Dendritic cell treated with granulocyte-macrophage colony-stimulating factor and Interleukin-4, amounts not matched to agents 40 ng/mL and 50 ng/mL, for 4 days (primary cell): Measurements from ENCODE around the gene AUTS2.

Experiments used
- H3K27ac Mint-ChIP-seq: one replicate; pipeline ENCODE4 v1.8.0; 2022; ENCODE audit warnings: mild to moderate bottlenecking, mixed read lengths
- H3K27me3 Mint-ChIP-seq: one replicate; pipeline ENCODE4 v1.8.0; 2022; ENCODE audit warnings: mild to moderate bottlenecking, mixed read lengths
- H3K36me3 Mint-ChIP-seq: one replicate; pipeline ENCODE4 v1.8.0; 2022; ENCODE audit warnings: low read depth, mixed read lengths
- H3K4me1 Mint-ChIP-seq: one replicate; pipeline ENCODE4 v1.8.0; 2022; ENCODE audit warnings: low read depth, mixed read lengths
- H3K4me3 Mint-ChIP-seq: one replicate; pipeline ENCODE4 v1.8.0; 2022; ENCODE audit warnings: mild to moderate bottlenecking, moderate library complexity, mixed read lengths
- H3K9me3 Mint-ChIP-seq: one replicate; pipeline ENCODE4 v1.8.0; 2022; ENCODE audit warnings: mixed read lengths
- intact Hi-C: fragments of 100-400 bp; cut with micrococcal nuclease; formaldehyde crosslinking; loops from one replicate; pipeline ENCODE4 v1.15.0; 2022

Gene AUTS2

GRCh38 chr7:70415179-70415972 lies 817.1 kb downstream of the AUTS2 start:
- Mint-ChIP-seq H3K27me3 (no peaks in the 10 kb centered on the region), H3K4me3 (no peak overlapping the region), H3K27ac (no peak overlapping the region), H3K9me3 (no peaks in the 10 kb centered on the region), H3K4me1 (no peaks in the 10 kb centered on the region), H3K36me3 (no peaks in the 10 kb centered on the region)
- intact Hi-C loops, result no loop called here

- Mint-ChIP-seq H3K36me3 (no peaks in the 10 kb centered on the region), H3K4me3 (no peak overlapping the region), H3K27ac (no peak overlapping the region), H3K4me1 (no peaks in the 10 kb centered on the region), H3K27me3 (no peaks in the 10 kb centered on the region), H3K9me3 (no peaks in the 10 kb centered on the region)
- intact Hi-C loops, result no loop called here
Observed at GRCh38 chr7:70416347-70416985, 818.2 kb downstream of the AUTS2 start.

GRCh38 chr7:70416986-70417655 lies 818.8 kb downstream of the AUTS2 start:
- Mint-ChIP-seq H3K36me3 (no peaks in the 10 kb centered on the region), H3K27me3 (no peaks in the 10 kb centered on the region), H3K4me1 (no peaks in the 10 kb centered on the region), H3K27ac (no peak overlapping the region), H3K4me3 (no peak overlapping the region), H3K9me3 (no peaks in the 10 kb centered on the region)
- intact Hi-C loops, result no loop called here

GRCh38 chr7:70419526-70420380 lies 821.5 kb downstream of the AUTS2 start:
- no peak overlapping the region for H3K27ac Mint-ChIP-seq
- H3K9me3 Mint-ChIP-seq, result no peaks in the 10 kb centered on the region
- H3K4me1 Mint-ChIP-seq, result no peaks in the 10 kb centered on the region
- intact Hi-C loops, result no loop called here
- no peak overlapping the region for H3K4me3 Mint-ChIP-seq
- no peaks in the 10 kb centered on the region for H3K36me3 Mint-ChIP-seq
- no peaks in the 10 kb centered on the region for H3K27me3 Mint-ChIP-seq

- intact Hi-C loops, result no loop called here
- Mint-ChIP-seq H3K27ac (no peak overlapping the region), H3K9me3 (no peaks in the 10 kb centered on the region), H3K4me3 (no peak overlapping the region), H3K36me3 (no peaks in the 10 kb centered on the region), H3K27me3 (no peaks in the 10 kb centered on the region), H3K4me1 (no peaks in the 10 kb centered on the region)
Observed at GRCh38 chr7:70420381-70420662, 822.0 kb downstream of the AUTS2 start.

GRCh38 chr7:70421319-70421718 lies 823.0 kb downstream of the AUTS2 start:
- no peaks in the 10 kb centered on the region for H3K4me1 Mint-ChIP-seq

DNA sequence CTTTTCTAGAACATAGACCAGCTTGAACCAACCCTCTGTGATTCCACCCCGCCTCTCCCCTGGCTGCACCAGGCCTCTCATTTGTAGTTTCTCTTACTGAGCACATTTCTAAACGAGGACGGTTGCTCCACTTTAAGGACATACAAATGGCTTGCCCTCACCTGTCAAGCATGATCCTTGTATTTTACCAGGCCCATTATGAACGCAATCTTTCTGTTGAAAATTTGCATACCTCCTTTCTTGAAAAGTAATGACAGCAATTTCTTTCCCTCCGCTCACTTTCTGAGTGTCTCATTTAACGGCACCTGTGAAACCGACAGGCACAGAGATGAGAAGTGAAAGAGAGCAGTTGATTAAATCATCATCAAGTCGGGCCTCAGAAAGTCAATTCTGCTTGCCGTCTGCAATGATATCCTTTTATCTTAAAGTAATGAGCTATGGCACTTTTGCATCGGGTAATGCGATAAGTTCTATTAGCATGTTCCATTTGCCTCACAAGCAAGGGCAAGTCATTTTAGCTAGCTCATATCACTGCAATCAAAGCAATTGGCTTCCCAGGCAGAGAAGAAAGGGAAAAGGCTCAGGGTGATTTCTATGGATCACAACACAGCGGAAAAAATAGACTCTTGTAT lies 828.1 kb downstream of the AUTS2 start:
- Mint-ChIP-seq H3K9me3 (peaks cover 2% of the 10 kb centered on the region), H3K36me3 (no peaks in the 10 kb centered on the region), H3K27me3 (no peaks in the 10 kb centered on the region), H3K4me3 (no peak overlapping the region), H3K27ac (no peak overlapping the region), H3K4me1 (no peaks in the 10 kb centered on the region)
- intact Hi-C loops, result no loop called here

More at GRCh38 chr7:70421319-70421718, 823.0 kb downstream of the AUTS2 start:
- Mint-ChIP-seq H3K27ac (no peak overlapping the region), H3K9me3 (no peaks in the 10 kb centered on the region), H3K27me3 (no peaks in the 10 kb centered on the region), H3K4me3 (no peak overlapping the region), H3K36me3 (no peaks in the 10 kb centered on the region)
- intact Hi-C loops, result no loop called here

DNA sequence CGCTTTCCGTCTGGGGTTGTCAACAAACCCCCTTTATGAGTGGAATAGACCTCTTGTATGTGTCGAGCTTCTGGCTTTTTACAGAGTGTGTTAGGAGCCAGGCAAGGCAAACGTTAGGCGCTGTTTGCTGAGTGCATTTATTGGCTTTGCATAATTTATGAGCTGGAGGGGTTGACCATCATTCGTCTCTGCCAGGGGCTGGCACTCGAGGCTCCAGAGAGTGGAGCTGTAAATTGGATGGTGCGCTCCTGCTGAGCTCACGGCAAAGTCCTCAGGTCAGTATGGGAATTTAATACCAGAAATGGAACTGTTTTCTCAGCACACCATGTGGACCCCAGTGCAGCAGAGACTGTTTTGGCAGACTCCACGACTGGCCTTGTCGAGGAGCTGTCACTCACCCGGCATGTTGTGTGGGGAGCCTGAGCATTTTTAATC lies 834.3 kb downstream of the AUTS2 start:
- H3K36me3 Mint-ChIP-seq, result no peaks in the 10 kb centered on the region
- no peaks in the 10 kb centered on the region for H3K4me1 Mint-ChIP-seq
- H3K4me3 Mint-ChIP-seq, result no peak overlapping the region
- H3K27ac Mint-ChIP-seq, result no peak overlapping the region
- H3K27me3 Mint-ChIP-seq, result no peaks in the 10 kb centered on the region
- intact Hi-C loops, result no loop called here
- peaks cover 11% of the 10 kb centered on the region for H3K9me3 Mint-ChIP-seq

- Mint-ChIP-seq H3K9me3 (peaks cover 11% of the 10 kb centered on the region), H3K4me1 (no peaks in the 10 kb centered on the region), H3K4me3 (no peak overlapping the region), H3K27ac (no peak overlapping the region), H3K27me3 (no peaks in the 10 kb centered on the region), H3K36me3 (no peaks in the 10 kb centered on the region)
- intact Hi-C loops, result no loop called here
Observed at GRCh38 chr7:70434376-70434775, 836.1 kb downstream of the AUTS2 start.

GRCh38 chr7:70434821-70435220 lies 836.5 kb downstream of the AUTS2 start:
- Mint-ChIP-seq H3K4me1 (no peaks in the 10 kb centered on the region), H3K36me3 (no peaks in the 10 kb centered on the region), H3K9me3 (peaks cover 11% of the 10 kb centered on the region), H3K27ac (no peak overlapping the region), H3K27me3 (no peaks in the 10 kb centered on the region), H3K4me3 (no peak overlapping the region)
- intact Hi-C loops, result no loop called here

DNA sequence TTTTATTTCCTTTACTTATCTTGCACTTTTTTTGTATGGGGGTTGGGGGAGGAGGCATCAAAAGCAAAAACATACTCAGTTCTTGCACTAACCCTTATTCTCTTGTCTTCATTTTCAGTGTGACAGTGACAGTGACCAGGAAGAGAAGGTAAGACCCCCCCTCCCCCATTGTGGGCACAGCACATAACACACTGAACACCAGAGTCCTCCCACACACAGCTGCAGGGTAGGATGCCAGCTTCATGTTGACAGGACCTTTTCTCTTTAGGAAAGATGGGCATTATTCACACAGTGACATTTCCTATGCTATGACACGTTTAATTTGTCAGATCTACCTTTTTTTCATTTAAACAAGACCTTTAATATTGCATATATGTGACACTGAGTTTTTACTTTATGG lies 837.4 kb downstream of the AUTS2 start:
- H3K9me3 Mint-ChIP-seq, result peaks cover 11% of the 10 kb centered on the region
- H3K4me3 Mint-ChIP-seq, result no peak overlapping the region
- no peaks in the 10 kb centered on the region for H3K27me3 Mint-ChIP-seq
- H3K4me1 Mint-ChIP-seq, result no peaks in the 10 kb centered on the region
- H3K36me3 Mint-ChIP-seq, result no peaks in the 10 kb centered on the region
- H3K27ac Mint-ChIP-seq, result no peak overlapping the region
- intact Hi-C loops, result no loop called here

- Mint-ChIP-seq H3K36me3 (no peaks in the 10 kb centered on the region), H3K4me3 (no peak overlapping the region), H3K4me1 (no peaks in the 10 kb centered on the region), H3K27ac (no peak overlapping the region), H3K9me3 (peaks cover 4% of the 10 kb centered on the region), H3K27me3 (no peaks in the 10 kb centered on the region)
- intact Hi-C loops, result no loop called here
Observed at GRCh38 chr7:70436790-70437350, 838.6 kb downstream of the AUTS2 start.

DNA sequence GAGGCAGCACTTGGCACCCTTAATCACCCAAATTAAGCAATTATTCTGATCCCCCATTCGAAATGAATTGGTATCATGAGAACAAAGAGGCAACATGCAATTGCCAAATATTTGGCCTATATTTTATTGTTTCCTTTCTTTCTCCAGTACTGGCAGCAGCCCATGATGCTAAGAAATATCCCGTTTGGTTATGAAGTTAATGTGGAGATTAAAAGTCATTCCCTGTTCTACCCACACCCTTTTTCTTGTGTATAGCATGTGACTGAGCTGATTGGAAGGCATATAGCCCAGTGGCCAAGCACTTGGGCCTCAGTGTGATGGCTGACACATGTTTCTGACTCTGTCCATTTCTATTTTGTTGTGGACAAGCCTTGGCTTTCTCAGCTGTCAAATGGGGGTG lies 841.4 kb downstream of the AUTS2 start:
- no peak overlapping the region for H3K4me3 Mint-ChIP-seq
- no peaks in the 10 kb centered on the region for H3K36me3 Mint-ChIP-seq
- intact Hi-C loops, result no loop called here
- H3K27me3 Mint-ChIP-seq, result no peaks in the 10 kb centered on the region
- no peak overlapping the region for H3K27ac Mint-ChIP-seq
- no peaks in the 10 kb centered on the region for H3K4me1 Mint-ChIP-seq
- H3K9me3 Mint-ChIP-seq, result no peaks in the 10 kb centered on the region
